HG02798 (cell line): ENCODE measurements around the gene MDH1.

Experiments
- ATAC-seq: cut with Tn5 transposase; IDR thresholded peaks from one replicate; pipeline ENCODE4 v1.9.1; 2021; ENCODE audit warnings: mild to moderate bottlenecking; ENCODE audit not compliant: unreplicated experiment, poor library complexity

MDH1 gene

DNA sequence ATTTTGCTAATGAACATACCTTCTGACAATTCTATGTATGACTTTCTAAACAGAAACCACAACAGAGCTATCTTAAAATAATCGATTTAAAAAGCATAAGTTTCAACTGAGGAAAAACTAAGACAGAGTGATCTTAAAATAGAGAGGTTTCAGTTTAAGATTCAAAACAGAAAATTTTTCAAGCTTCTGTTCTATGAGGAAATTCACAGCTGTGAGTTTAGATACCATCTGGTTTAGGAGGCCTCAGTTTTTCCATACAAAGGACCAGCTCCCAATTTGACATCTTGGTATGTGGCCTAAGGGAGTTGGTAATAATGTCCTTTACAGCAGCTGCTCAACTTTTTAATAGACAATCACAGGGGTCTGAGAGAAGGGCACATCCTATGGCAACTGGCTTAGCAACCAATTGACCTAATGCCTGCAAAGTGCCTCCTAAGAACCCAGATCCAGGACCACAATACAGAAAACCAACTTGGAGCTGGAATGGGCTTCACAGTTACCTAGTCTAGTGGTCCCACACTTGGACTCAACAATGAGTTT, 39.7 kb downstream of the MDH1 start:
- ATAC-seq, result no peak

DNA sequence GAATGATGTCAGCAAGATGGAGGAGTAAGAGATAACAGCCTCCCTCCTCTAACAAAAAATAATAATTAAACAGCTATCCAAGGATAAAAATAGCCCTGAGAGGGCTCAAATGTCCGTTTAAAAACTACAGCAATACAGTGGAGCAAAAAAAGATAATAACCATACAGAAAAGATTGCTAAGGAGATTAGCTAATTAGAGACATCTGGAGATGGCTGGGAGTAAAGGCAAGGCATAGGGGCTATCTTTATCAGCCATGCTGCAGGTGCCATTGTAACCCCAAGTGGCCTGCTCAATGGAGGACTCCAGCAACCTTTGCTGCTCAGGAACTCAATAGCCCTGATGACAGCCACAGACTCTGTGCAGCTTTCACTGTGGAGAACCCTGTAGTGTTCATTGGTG, 42.7 kb downstream of the MDH1 start:
- no peak for ATAC-seq

DNA sequence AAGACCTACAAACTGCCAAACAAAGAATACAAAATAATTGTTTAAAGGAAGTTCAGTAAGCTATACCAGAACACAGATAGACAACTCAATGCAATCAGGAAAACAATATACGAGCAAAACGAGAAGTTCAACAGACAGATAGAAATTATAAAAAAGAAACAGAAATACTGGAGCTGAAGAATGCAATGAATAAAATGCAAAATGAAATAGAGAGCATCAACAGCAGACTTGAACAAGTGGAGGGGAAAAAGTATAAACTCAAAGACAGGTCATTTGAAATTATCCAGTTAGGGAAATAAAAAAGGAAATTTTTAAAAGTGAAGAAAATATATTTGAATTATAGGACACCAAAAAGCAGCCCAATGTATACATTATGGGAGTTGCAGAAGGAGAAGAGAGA, 43.6 kb downstream of the MDH1 start:
- ATAC-seq, result no peak

DNA sequence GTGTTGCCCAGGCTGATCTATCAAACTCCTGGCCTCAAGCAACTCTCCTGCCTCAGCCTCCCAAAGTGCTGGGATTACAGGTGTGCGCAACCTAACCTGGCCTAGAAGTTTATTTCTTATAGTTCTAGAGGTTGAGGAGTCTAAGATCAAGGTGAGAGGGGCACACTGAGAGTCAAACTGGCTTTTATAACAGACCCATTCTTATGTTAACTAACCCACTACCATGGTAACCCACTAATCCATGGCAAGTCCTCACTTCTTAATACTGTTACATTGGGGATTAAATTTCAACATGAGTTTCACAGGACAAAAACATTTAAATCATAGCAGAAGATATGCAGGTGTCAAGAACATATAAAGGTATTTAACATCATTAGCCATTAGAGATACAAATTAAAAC, 50.6 kb downstream of the MDH1 start:
- ATAC-seq, result no peak

DNA sequence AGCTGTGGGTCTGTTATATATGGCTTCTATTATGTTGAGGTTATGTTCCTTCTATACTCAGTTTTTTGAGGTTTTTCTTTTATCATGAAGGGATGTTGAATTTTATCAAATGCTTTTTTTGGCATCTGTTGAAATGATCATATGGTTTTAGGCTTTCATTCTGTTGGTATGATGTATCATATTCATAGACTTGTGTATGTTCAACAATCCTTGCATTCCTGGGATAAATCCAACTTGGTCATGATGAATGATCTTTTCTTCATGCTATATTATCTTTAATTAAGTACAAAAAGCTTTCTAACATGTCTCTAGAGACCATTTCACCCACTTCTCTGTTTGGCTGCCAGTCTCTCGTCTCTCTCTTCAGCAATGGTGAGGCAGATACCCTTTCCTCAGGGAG, 54.2 kb downstream of the MDH1 start:
- no peak for ATAC-seq

DNA sequence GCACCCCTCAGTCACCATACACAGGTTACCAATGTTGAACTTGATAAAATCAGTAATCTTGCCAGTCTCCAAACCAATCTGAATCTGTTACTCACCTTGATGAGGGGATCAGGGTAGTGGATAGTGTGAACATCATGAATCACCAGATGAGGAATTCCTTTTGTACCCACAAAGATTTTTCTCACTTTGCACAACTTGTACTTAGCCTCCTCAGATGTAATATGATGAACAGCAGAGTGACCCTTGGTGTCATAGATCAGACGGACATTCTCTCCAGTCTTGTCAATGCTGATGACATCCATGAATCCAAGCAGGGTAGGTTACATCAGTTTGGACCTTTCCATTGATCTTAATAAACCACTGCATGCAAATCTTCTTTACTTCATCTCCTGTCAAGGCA, 54.7 kb downstream of the MDH1 start:
- no peak for ATAC-seq

DNA sequence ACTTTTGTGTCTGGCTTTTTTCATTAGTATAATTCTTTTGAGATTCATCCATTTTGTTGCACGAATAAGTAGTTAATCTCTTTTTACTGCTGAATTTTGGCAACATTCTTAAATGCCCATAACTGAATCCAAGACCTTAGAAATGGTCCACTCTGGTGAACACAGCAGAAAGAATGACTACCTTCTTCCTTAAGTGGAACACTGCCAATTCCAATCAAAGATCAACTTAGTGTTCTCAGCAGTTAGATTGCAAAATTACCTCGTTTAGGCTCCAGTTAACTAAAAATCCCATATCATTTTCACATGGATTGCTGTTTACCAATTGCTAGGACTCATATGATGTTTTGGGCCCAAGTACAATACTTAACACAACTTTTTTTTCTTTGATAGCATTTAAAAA, 59.9 kb downstream of the MDH1 start:
- ATAC-seq, result no peak

DNA sequence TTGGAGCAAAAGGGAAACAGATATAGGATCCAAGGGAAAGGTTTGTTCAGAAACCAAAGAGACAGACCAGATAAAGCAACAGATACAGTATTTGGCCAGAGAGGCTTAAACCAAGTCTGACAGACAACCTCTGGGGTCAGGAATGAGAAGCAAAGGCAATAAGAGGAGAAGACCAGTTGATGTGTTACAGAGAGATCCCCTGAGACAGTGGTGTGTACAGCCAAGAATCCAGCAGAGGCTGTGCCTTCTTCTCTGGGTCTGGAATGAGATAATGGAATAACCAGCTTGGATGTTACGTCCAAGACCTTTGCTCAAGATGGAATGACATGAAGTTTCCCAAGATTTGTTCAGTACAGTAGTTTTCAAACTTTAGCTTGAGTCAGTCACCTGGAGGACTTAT, 61.1 kb downstream of the MDH1 start:
- ATAC-seq, result no peak

DNA sequence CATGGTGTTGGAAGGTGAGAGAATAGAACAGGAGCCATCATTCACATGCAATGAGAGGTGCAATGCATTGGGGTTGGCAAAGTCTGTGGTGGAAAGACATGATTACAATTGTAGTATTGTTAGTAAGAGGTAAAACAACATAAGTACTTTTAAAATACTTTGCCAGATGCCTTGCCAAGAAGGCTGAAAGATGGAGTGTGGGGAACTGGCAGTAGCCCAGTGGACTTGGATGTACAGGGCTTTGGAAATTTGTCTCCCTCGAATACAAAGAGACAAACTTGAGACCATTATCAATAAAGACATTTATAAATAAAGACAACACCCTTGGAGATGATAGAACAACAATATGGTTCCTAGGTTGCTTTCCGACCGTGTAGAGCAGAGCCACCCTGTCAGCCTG, 62.0 kb downstream of the MDH1 start:
- ATAC-seq, result no peak

DNA sequence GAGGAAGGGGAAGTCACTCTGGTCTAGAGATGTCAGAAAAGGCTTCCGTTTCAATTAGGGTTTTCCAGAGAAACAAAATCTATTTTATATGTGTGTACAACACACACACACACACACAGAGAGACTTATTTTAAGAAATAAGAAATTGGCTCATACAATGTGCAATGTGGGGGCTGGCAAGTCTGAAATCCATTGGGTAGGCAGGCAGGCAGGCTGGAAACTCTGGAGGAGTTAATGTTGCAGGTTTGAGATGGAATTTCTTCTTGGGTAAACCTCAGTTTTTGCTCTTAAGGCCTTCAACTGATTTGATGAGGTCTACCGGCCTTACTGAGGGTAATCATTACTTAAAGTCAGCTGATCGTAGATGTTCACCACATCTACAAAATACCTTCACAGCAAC, 62.6 kb downstream of the MDH1 start:
- no peak for ATAC-seq

DNA sequence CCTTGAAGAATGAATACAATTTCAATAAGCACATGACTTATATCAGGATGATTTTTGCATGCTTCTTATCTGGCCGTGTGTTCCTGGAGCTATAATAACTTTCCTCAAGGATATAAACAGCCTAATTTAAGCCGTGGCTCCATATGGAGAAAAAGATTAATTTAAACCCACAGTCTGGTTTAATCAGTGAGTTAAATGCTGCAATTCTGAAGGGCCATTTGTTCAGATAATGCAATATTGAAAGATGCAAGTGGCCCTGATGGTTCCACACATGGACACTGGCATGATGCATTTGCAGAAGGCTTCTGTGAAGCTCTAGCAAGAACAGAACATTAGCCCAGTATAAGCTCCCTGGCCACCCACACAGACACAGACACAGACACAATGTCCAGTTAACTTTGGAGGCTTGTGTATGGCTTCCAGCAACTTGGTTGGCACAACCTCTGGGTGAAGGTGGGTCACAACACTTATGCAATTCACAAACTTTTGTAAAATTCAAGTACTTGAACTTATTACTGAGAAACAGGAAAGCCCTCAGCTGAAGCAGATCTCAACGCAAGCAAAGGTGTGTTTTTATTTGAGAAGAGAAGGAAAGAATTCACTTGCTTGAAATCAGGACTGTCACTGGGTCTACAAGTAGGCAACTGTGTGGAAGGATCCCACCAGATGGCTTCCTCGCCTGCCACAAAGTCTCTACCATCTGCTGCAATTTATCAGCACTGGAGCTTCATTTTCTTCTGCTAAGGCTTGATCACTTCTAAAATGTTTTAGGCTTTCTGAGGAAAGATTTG, 63.3 kb downstream of the MDH1 start:
- no peak for ATAC-seq

DNA sequence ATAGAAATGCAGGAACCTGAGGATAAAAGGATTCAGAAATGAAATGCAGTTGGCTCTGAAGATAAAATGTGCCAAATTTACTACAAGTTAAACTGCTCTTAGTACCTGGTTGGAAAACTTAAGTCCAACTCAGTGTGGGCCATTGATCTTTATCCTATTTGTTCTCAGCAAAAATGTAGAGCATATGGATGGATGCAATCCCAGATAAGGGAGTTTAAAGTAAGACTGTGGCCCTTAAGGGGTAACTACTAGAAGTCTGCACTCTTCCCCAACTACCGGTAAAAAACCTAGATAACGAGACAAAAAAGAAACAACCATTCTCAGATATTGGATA, 63.9 kb downstream of the MDH1 start:
- ATAC-seq, result no peak

DNA sequence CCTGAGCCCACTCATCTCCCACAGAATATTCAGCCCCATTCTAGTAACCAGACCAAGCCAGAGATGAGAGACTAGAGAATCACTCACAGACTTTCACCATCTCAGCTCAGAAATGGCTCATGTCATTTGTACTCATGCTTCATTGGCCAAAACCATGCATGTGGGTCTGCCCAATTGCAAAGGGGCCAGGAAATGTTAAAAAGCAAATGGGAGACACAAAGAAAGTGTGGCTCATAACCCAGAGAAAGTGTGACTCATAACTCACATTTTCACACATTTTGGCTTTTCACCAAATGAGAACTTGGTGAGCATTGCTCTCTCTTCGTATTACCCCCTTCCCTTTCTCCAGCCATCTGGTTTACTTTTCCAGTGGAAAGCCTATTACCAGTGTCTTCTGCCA, 66.2 kb downstream of the MDH1 start:
- ATAC-seq, result peak; percentile 46
